GM18909 (cell line): ENCODE measurements around the gene CLCN2.

Experiments
- ATAC-seq: cut with Tn5 transposase; IDR thresholded peaks from one replicate; pipeline ENCODE4 v1.9.1; 2021; ENCODE audit warnings: mild to moderate bottlenecking; ENCODE audit not compliant: unreplicated experiment, poor library complexity

CLCN2 gene

GRCh38 chr3:184381261-184382224, 20.1 kb upstream of the CLCN2 start:
- ATAC-seq: no peak

- no peak for ATAC-seq
Measured at GRCh38 chr3:184380627-184381260, 19.3 kb upstream of the CLCN2 start.

GRCh38 chr3:184380185-184380626, 18.8 kb upstream of the CLCN2 start:
- no peak for ATAC-seq

GRCh38 chr3:184379358-184380184, 18.2 kb upstream of the CLCN2 start, which contains the start of gene CHRD:
TSS of gene CHRD (plus strand) at chr3:184380054. CDS start at chr3:184380319, 265 bp downstream.
- ATAC-seq: no peak

- no peak for ATAC-seq
Measured at GRCh38 chr3:184378651-184379357, 17.4 kb upstream of the CLCN2 start.

GRCh38 chr3:184377882-184378445, 16.6 kb upstream of the CLCN2 start, which contains the start of gene THPO:
TSS of gene THPO (minus strand) at chr3:184378207. CDS start at chr3:184376259, 1,948 bp downstream.
- no peak for ATAC-seq

- no peak for ATAC-seq
Measured at GRCh38 chr3:184377374-184377773, 16.0 kb upstream of the CLCN2 start.

- no peak for ATAC-seq
Measured at GRCh38 chr3:184375747-184376461, 14.5 kb upstream of the CLCN2 start.

GRCh38 chr3:184373422-184373821, 12.0 kb upstream of the CLCN2 start:
- ATAC-seq: no peak

GRCh38 chr3:184372911-184373310, 11.5 kb upstream of the CLCN2 start:
- ATAC-seq: no peak

- no peak for ATAC-seq
Measured at GRCh38 chr3:184372296-184372821, 11.0 kb upstream of the CLCN2 start.

GRCh38 chr3:184371570-184372018, 10.2 kb upstream of the CLCN2 start:
- peak; percentile 84 for ATAC-seq

GRCh38 chr3:184368586-184369183, 7.3 kb upstream of the CLCN2 start:
- ATAC-seq: no peak

- no peak for ATAC-seq
Measured at GRCh38 chr3:184368116-184368515, 6.7 kb upstream of the CLCN2 start.

- no peak for ATAC-seq
Measured at GRCh38 chr3:184366619-184367289, 5.3 kb upstream of the CLCN2 start.

GRCh38 chr3:184362668-184363546, 1.5 kb upstream of the CLCN2 start:
- peak; percentile 89 for ATAC-seq
